K562 (cell line): ENCODE results near the gene LINGO3. TPM values are rescaled to one million over a fixed set of nuclear protein-coding genes. Genes with fewer than 3 reads are reported as not detected.
A peak's percentile ranks its signal among the peaks of the same experiment; 100 is the strongest.

Experiments used
- ATF6 ChIP-seq: sonication (generic); formaldehyde crosslinking; IDR thresholded peaks from 2 replicates; pipeline ENCODE4 v1.4.0; 2020; ENCODE audit warnings: mild to moderate bottlenecking, missing genetic modification reagents
- BCOR ChIP-seq: fragments of 450-650 bp; IDR thresholded peaks from 2 replicates; pipeline ENCODE4 v1.6.1; 2016
- EGR1 ChIP-seq: fragments of 450-650 bp; conservative IDR thresholded peaks from 2 replicates; pipeline ENCODE4 v1.6.1; 2017; ENCODE audit warnings: mild to moderate bottlenecking
- HBP1 ChIP-seq: fragments of 450-650 bp; formaldehyde crosslinking; IDR thresholded peaks from 2 replicates; pipeline ENCODE4 v1.4.0; 2022; ENCODE audit warnings: missing genetic modification characterization
- ID3 ChIP-seq, 2 experiments: fragments of 250-450 bp in 1 of 2; fragments of 450-650 bp in 1 of 2; sonication (Bioruptor Pico) in 1 of 2; IDR thresholded peaks; 2 replicates each; pipeline versions ENCODE4 v1.6.1 to v1.8.0; 2016 to 2021; ENCODE audit warnings: mild to moderate bottlenecking in 2 of 2, moderate library complexity in 2 of 2, missing compliant biosample characterization in 1 of 2, missing genetic modification characterization in 1 of 2
- JUN ChIP-seq, 2 experiments: sonication (generic) in 1 of 2; formaldehyde crosslinking in 1 of 2; IDR thresholded peaks; 2 replicates each; pipeline versions ENCODE4 v1.6.1 to v1.8.0; 2012 to 2022; ENCODE audit warnings: borderline replicate concordance in 2 of 2, mild to moderate bottlenecking in 2 of 2, improper control_type of control experiment in 1 of 2, low read depth in 1 of 2, low read length in 1 of 2, missing genetic modification reagents in 1 of 2
- POLR3A ChIP-seq: IDR thresholded peaks from 2 replicates; pipeline ENCODE4 v1.6.1; 2011; ENCODE audit warnings: borderline replicate concordance, mild to moderate bottlenecking, moderate library complexity; ENCODE audit not compliant: insufficient read length, insufficient read depth; ENCODE audit errors: extremely low read depth
- RBM15 ChIP-seq: fragments of 200-400 bp; formaldehyde crosslinking; IDR thresholded peaks from 2 replicates; pipeline ENCODE4 v1.6.1; 2018; ENCODE audit warnings: mild to moderate bottlenecking, low read length, moderate library complexity; ENCODE audit not compliant: insufficient read depth
- STAT5B ChIP-seq: fragments of 250-450 bp; sonication (Bioruptor Pico); IDR thresholded peaks from 2 replicates; pipeline ENCODE4 v1.8.0; 2021; ENCODE audit warnings: mild to moderate bottlenecking, inconsistent platforms
- XRCC4 ChIP-seq: IDR thresholded peaks from one replicate; pipeline ENCODE4 v1.6.1; 2011; ENCODE audit not compliant: insufficient read depth, insufficient read length; ENCODE audit errors: extremely low read depth
- ZFP36 ChIP-seq: fragments of 150-350 bp; IDR thresholded peaks from 2 replicates; pipeline ENCODE4 v1.6.1; 2018; ENCODE audit warnings: low read length, low read depth; ENCODE audit not compliant: partially characterized antibody
- ZNF224 ChIP-seq: sonication (generic); formaldehyde crosslinking; IDR thresholded peaks from 2 replicates; pipeline ENCODE4 v1.8.0; 2022; ENCODE audit warnings: mild to moderate bottlenecking, missing genetic modification reagents
- polyA plus RNA-seq, 8 experiments: library from polyadenylated mRNA; depleted of rRNA in 4 of 8; stranded (reverse) in 5 of 8; unstranded in 3 of 8; fragments of >200 nt; fragmentation: Nextera tagmentation in 2 of 8; fragmentation: Illumina TruSeq in 1 of 8; extraction: Ambion mirVana in 2 of 8; extraction: Trizol in 1 of 8; gene quantifications; 2 replicates each; pipeline versions ENCODE4 v1.2.1 to v1.2.3, GENCODE V29; 2011 to 2014; ENCODE audit warnings: inconsistent platforms in 1 of 8, missing spikeins in 1 of 8
- total RNA-seq, 7 experiments: library from RNA; depleted of rRNA in 6 of 7; stranded (reverse); fragments of >200 nt in 6 of 7; fragmentation: Illumina TruSeq in 2 of 7; extraction: Trizol in 2 of 7; gene quantifications; 2 replicates each; pipeline versions ENCODE4 v1.2.1 to v1.2.3, GENCODE V29; 2011 to 2021; ENCODE audit warnings: low replicate concordance in 1 of 7

Gene LINGO3
- total and polyA plus RNA-seq, 9 of the 15 experiments (the other 6 are each of a cell fraction or from before 2014, with no cell fraction given) = 0.03 to 0.05 (median 0.03) TPM; not detected in 6

DNA sequence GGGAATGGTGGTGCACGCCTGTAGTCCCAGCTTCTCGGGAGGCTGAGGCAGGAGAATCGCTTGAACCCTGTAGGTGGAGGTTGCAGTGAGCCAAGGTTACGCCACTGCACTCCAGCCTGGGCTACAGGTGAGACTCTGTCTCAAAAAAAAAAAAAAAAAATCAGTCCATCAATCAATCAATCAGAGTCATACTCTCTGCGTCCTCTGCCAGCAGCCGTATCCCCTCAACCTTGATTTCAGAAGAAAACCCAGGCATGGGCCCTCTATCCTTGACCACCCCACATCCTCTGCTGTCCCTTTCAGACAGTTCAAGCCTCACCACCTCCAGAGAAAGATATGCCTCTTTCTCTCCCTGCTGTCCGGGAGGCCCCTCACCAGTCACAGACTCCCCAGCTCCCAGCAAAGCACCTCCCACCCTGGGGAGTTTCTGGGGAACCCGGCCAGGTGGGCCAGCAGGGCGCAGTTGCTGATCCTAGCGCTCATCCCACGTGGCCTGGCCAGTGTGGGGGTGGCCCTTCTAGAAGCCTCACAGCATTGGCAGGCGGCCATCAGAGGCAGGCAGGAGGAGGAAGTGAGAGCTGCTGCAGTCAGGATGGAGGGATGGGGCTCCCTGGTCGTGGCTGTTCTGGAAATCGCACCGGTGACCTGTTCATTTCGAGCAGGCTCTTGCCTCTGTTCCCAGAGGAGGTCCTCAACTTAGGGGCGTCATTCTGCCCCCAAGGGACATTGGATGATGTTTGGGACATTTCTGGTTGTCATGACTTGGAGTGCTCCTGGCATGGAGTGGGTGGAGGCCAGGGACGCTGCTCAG lies 41.6 kb downstream of the LINGO3 start (continued):
- TF ChIP-seq ATF6 (CRISPR knock-in tag) = no peak
- TF ChIP-seq HBP1 (CRISPR knock-in tag) = no peak
- TF ChIP-seq POLR3A = no peak
- TF ChIP-seq STAT5B (CRISPR knock-in tag) = no peak
- TF ChIP-seq ZNF224 = no peak
- no peak for TF ChIP-seq ID3 (CRISPR knock-in tag; IDR thresholded peaks at IDR 0.05)
- peak; percentile 77; the same call in 1 of the 2 replicates for TF ChIP-seq ID3 (tag; IDR thresholded peaks at IDR 0.05)
- no peak for TF ChIP-seq XRCC4
- TF ChIP-seq JUN (IDR thresholded peaks at IDR 0.05; ENCODE audit: borderline replicate concordance, low read depth, low read length) = no peak; the same call in 1 of the 2 replicates
- TF ChIP-seq JUN (CRISPR knock-in tag; IDR thresholded peaks at IDR 0.05; ENCODE audit: borderline replicate concordance) = no peak
- no peak for TF ChIP-seq BCOR
- peak; percentile 80 for TF ChIP-seq ZFP36
- TF ChIP-seq EGR1 = peak; percentile 88
- TF ChIP-seq RBM15 = no peak
